Hepatocyte (in vitro differentiated cells): ENCODE data around the gene LHFPL2.

ENCODE experiments used
- CTCF ChIP-seq: fragments of 200-600 bp; sonication (generic); IDR thresholded peaks from 2 replicates; pipeline ENCODE4 v1.5.1; 2016; ENCODE audit warnings: antibody characterized with exemption, mild to moderate bottlenecking; ENCODE audit not compliant: poor library complexity
- EZH2 ChIP-seq: fragments of 200-600 bp; sonication (generic); IDR thresholded peaks from 2 replicates; pipeline ENCODE4 v1.6.1; 2016; ENCODE audit warnings: antibody characterized with exemption, mild to moderate bottlenecking, borderline replicate concordance
- EZH2phosphoT487 ChIP-seq: fragments of 200-600 bp; sonication (generic); IDR thresholded peaks from one replicate; pipeline ENCODE4 v1.6.1; 2018; ENCODE audit warnings: antibody characterized with exemption, mild to moderate bottlenecking, low read depth, moderate library complexity; ENCODE audit not compliant: unreplicated experiment, severe bottlenecking

- TF ChIP-seq CTCF (no peak), EZH2phosphoT487 (no peak), EZH2 (no peak)
Measured at GRCh38 chr5:78467140-78467539, 181.4 kb downstream of the LHFPL2 start.
